Mucosa of descending colon (tissue), 3 donors: ENCODE measurements around the gene CAPN9. TPM values are rescaled to one million over a fixed set of nuclear protein-coding genes. Genes with fewer than 3 reads are reported as not detected.

Source experiments
- ATAC-seq: fragments of 200-7000 bp; cut with Tn5 transposase; one replicate; pipeline ENCODE4 v1.9.1; 2020; ENCODE audit warnings: mild to moderate bottlenecking, moderate library complexity
- DNase-seq, 3 donors: peaks; one replicate each; pipeline ENCODE4 v3.0.0-alpha.2; 2020
- H3K36me3 ChIP-seq: fragments of 200-600 bp; one replicate; pipeline ENCODE4 v1.8.0; 2021; ENCODE audit warnings: low read depth, mild to moderate bottlenecking
- H3K4me1 ChIP-seq: fragments of 200-600 bp; one replicate; pipeline ENCODE4 v1.8.0; 2021; ENCODE audit warnings: low read depth, mild to moderate bottlenecking
- H3K4me3 ChIP-seq: fragments of 200-600 bp; one replicate; pipeline ENCODE4 v1.8.0; 2021; ENCODE audit warnings: mild to moderate bottlenecking
- H3K9me3 ChIP-seq: fragments of 200-600 bp; one replicate; pipeline ENCODE4 v1.8.0; 2021; ENCODE audit warnings: mild to moderate bottlenecking
- intact Hi-C, 2 donors: fragments of 100-400 bp; cut with DNase I in 1 of 2; cut with micrococcal nuclease in 1 of 2; formaldehyde crosslinking; loops; one replicate each; pipeline versions ENCODE4 v1.11.0 to v1.11.1; 2022; cut with DNase I, micrococcal nuclease
- total RNA-seq, 3 donors: library from RNA; stranded (reverse); fragmentation: NEBNext Ultra II Directional in 2 of 3; extraction: Animal tissue kit (Norgen Biotek cat#: 25700) in 2 of 3; gene quantifications; one replicate each; pipeline versions ENCODE4 v1.2.1 to v1.2.4, GENCODE V29; 2021 to 2023
- TF ChIP-seq, protein P1 (sequence below): fragments of 200-600 bp; IDR thresholded peaks from one replicate; pipeline ENCODE4 v1.8.0; 2022; ENCODE audit warnings: antibody characterized with exemption, mild to moderate bottlenecking
- donor health status: DM: no; HTN: no; CAD: no; lungs with moderate emphysema.
- donor health status: DM: no; HTN: no; CAD: no.
- donor health status: DM: no; HTN: yes; CAD: no.

The CAPN9 gene
- total RNA-seq, 3 donors from 2014 or later = 11.4 to 30.8 (median 28.8) TPM

- TF ChIP-seq, protein P1, sequence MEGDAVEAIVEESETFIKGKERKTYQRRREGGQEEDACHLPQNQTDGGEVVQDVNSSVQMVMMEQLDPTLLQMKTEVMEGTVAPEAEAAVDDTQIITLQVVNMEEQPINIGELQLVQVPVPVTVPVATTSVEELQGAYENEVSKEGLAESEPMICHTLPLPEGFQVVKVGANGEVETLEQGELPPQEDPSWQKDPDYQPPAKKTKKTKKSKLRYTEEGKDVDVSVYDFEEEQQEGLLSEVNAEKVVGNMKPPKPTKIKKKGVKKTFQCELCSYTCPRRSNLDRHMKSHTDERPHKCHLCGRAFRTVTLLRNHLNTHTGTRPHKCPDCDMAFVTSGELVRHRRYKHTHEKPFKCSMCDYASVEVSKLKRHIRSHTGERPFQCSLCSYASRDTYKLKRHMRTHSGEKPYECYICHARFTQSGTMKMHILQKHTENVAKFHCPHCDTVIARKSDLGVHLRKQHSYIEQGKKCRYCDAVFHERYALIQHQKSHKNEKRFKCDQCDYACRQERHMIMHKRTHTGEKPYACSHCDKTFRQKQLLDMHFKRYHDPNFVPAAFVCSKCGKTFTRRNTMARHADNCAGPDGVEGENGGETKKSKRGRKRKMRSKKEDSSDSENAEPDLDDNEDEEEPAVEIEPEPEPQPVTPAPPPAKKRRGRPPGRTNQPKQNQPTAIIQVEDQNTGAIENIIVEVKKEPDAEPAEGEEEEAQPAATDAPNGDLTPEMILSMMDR = no peak
- H3K9me3 ChIP-seq = no peaks in the 10 kb centered on the region
- H3K36me3 ChIP-seq = no peaks in the 10 kb centered on the region
- H3K4me1 ChIP-seq = no peaks in the 10 kb centered on the region
- DNase-seq (no peak), ATAC-seq (no peak)
- H3K4me3 ChIP-seq = no peak overlapping the region
- intact Hi-C loops = no loop called here
Measured at GRCh38 chr1:230818367-230818766, 71.2 kb downstream of the CAPN9 start.

DNA sequence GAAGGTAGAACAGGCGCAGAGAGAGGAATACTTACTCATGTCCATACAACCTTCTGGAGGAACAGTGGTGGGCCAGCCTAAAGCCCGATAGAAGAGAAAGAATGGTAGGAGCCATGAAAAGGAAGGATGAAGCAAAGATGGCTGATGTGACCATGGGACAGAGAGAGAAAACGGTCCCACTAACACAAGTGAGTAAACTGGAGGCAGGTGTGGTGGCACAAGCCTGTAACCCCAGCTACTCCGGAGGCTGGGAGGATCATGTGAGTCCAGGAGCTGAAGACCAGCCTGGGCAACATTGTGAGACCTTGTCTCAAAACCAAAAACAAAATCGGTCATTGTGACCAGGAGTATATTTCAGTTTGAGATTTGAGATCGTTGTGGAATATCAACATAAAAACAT lies 71.7 kb downstream of the CAPN9 start:
- H3K4me3 ChIP-seq = no peak overlapping the region
- TF ChIP-seq, protein P1 = no peak
- DNase-seq = no peak
- intact Hi-C loops = no loop called here
- no peak for ATAC-seq
- no peaks in the 10 kb centered on the region for H3K9me3 ChIP-seq
- H3K4me1 ChIP-seq = no peaks in the 10 kb centered on the region
- no peaks in the 10 kb centered on the region for H3K36me3 ChIP-seq

GRCh38 chr1:230819976-230820375 lies 72.8 kb downstream of the CAPN9 start:
- H3K9me3 ChIP-seq = no peaks in the 10 kb centered on the region
- no peaks in the 10 kb centered on the region for H3K36me3 ChIP-seq
- TF ChIP-seq, protein P1 = no peak
- H3K4me3 ChIP-seq = no peak overlapping the region
- no peaks in the 10 kb centered on the region for H3K4me1 ChIP-seq
- intact Hi-C loops = no loop called here
- ATAC-seq (no peak), DNase-seq (no peak)

DNA sequence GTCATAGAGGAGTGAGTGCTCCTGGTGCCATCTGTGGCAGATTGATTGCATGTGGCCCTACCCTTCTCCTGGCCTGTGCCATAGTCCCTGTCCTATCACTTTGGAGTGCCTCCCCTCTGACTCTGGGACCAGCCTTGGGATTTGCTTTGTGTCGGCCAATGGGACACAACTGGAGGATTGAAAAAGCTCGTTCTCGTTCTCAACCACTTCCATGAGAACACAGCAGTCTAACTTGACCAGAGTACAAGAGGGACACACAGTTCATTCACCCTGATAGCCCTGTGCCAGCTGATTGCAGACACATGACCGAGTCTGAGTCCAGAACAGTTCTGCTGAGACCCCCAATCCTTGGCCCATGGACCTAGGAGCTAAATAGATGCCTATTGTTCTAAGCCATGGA lies 73.4 kb downstream of the CAPN9 start:
- TF ChIP-seq, protein P1 = no peak
- intact Hi-C loops = no loop called here
- Histone ChIP-seq H3K4me3 (no peak overlapping the region), H3K4me1 (no peaks in the 10 kb centered on the region), H3K36me3 (no peaks in the 10 kb centered on the region), H3K9me3 (no peaks in the 10 kb centered on the region)
- no peak for DNase-seq
- ATAC-seq = no peak

DNA sequence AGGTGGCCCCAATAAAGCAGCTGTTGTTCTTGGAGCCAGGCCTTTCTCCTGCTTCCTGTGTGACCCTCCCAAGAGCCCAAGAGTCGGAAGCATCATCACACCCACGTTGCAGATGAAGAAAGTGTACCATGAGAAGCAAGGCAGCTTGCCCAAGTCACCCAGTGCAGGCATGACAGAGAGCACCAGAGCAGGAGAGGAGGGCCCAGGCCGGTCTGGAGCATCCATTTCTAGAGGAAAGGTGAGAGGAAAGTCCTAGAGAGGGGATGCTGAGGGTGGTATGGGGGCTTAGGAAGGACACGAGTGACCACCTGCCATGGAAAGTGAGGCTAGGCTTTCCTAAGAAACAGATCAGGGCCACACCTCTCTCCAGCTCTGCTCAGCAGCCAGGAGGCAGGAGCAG lies 74.2 kb downstream of the CAPN9 start:
- TF ChIP-seq, protein P1 = no peak
- Histone ChIP-seq H3K36me3 (no peaks in the 10 kb centered on the region), H3K4me3 (no peak overlapping the region), H3K4me1 (no peaks in the 10 kb centered on the region), H3K9me3 (no peaks in the 10 kb centered on the region)
- ATAC-seq (no peak), DNase-seq (no peak)
- intact Hi-C loops = no loop called here

GRCh38 chr1:230822092-230822581 lies 74.9 kb downstream of the CAPN9 start:
- ATAC-seq (no peak), DNase-seq (no peak)
- H3K4me1 ChIP-seq = no peaks in the 10 kb centered on the region
- H3K4me3 ChIP-seq = no peak overlapping the region
- no peaks in the 10 kb centered on the region for H3K36me3 ChIP-seq
- intact Hi-C loops = no loop called here
- TF ChIP-seq, protein P1 = no peak
- H3K9me3 ChIP-seq = no peaks in the 10 kb centered on the region
